DMS79 treated with DMSO at 0.1 percent for 48 hours (cell line): ENCODE data around the gene MYBPH.

Source experiments
- DNase-seq: peaks from one replicate; lab custom pipeline; 2025; lab: John Stamatoyannopoulos, UW

Gene MYBPH

GRCh38 chr1:203178821-203179666 lies 3.4 kb upstream of the MYBPH start:
- peak; percentile 19 for DNase-seq

GRCh38 chr1:203178083-203178482 lies 2.5 kb upstream of the MYBPH start:
- DNase-seq = no peak

- DNase-seq = no peak
Observed at GRCh38 chr1:203177470-203178039, 1.9 kb upstream of the MYBPH start.

GRCh38 chr1:203177036-203177405 lies 1.4 kb upstream of the MYBPH start:
- no peak for DNase-seq

- DNase-seq = no peak
Observed at GRCh38 chr1:203176273-203177035, 828 bp upstream of the MYBPH start.

- no peak for DNase-seq
Observed at GRCh38 chr1:203175827-203176241, 208 bp upstream of the MYBPH start.

- DNase-seq = no peak
Observed at GRCh38 chr1:203174324-203174985, 1.2 kb downstream of the MYBPH start.

- DNase-seq = no peak
Observed at GRCh38 chr1:203173566-203173965, 2.1 kb downstream of the MYBPH start.

- no peak for DNase-seq
Observed at GRCh38 chr1:203173011-203173555, 2.5 kb downstream of the MYBPH start.

GRCh38 chr1:203172184-203173010 lies 3.2 kb downstream of the MYBPH start:
- no peak for DNase-seq

GRCh38 chr1:203171341-203172183 lies 4.1 kb downstream of the MYBPH start:
- DNase-seq = no peak

- DNase-seq = no peak
Observed at GRCh38 chr1:203170625-203171330, 4.8 kb downstream of the MYBPH start.

- DNase-seq = no peak
Observed at GRCh38 chr1:203169770-203170520, 5.7 kb downstream of the MYBPH start.

- DNase-seq = no peak
Observed at GRCh38 chr1:203168991-203169390, 6.6 kb downstream of the MYBPH start.

GRCh38 chr1:203168256-203168786 lies 7.3 kb downstream of the MYBPH start:
- DNase-seq = no peak

GRCh38 chr1:203167913-203168200 lies 7.8 kb downstream of the MYBPH start:
- no peak for DNase-seq

GRCh38 chr1:203167026-203167912 lies 8.4 kb downstream of the MYBPH start:
- DNase-seq = no peak
